SJCRH30 (cell line): ENCODE results near the gene PPIP5K2. TPM values are rescaled to one million over a fixed set of nuclear protein-coding genes. Genes with fewer than 3 reads are reported as not detected.

Experiments
- DNase-seq, 2 experiments: peaks; one replicate each; pipeline ENCODE4 v3.0.0-alpha.2; 2015 to 2020
- H3K27ac ChIP-seq: fragments of 250-450 bp; sonication (Bioruptor Pico); 2 replicates; pipeline ENCODE4 v1.5.1; 2020; ENCODE audit warnings: mild to moderate bottlenecking, moderate library complexity
- H3K27me3 ChIP-seq: fragments of 250-450 bp; sonication (Bioruptor Pico); 2 replicates; pipeline ENCODE4 v1.5.1; 2020; ENCODE audit warnings: mild to moderate bottlenecking, moderate library complexity
- H3K36me3 ChIP-seq: fragments of 250-450 bp; sonication (Bioruptor Pico); 2 replicates; pipeline ENCODE4 v1.5.1; 2020; ENCODE audit warnings: mild to moderate bottlenecking, moderate library complexity
- H3K4me1 ChIP-seq: fragments of 250-450 bp; sonication (Bioruptor Pico); 2 replicates; pipeline ENCODE4 v1.5.1; 2020; ENCODE audit warnings: mild to moderate bottlenecking, moderate library complexity
- H3K4me3 ChIP-seq: fragments of 250-450 bp; sonication (Bioruptor Pico); 2 replicates; pipeline ENCODE4 v1.5.1; 2020; ENCODE audit warnings: mild to moderate bottlenecking, moderate library complexity
- H3K9me3 ChIP-seq: fragments of 250-450 bp; sonication (Bioruptor Pico); replicated peaks from 2 replicates; pipeline ENCODE4 v1.5.1; 2020; ENCODE audit warnings: mild to moderate bottlenecking, moderate library complexity
- total RNA-seq: library from RNA; depleted of rRNA; stranded (reverse); fragments of >200 nt; shearing (Covaris generic); gene quantifications from 2 replicates; pipeline ENCODE4 v1.2.3, GENCODE V29; 2014

Gene PPIP5K2
- total RNA-seq, 1 experiment from 2014 or later, result 53.5 TPM

GRCh38 chr5:103110403-103110802 lies 9.7 kb upstream of the PPIP5K2 start:
- H3K4me1 ChIP-seq, result peaks cover 8% of the 10 kb centered on the region
- no peak overlapping the region for H3K27ac ChIP-seq
- H3K4me3 ChIP-seq, result no peak overlapping the region
- no peaks in the 10 kb centered on the region for H3K9me3 ChIP-seq
- DNase-seq, result no peak
- H3K36me3 ChIP-seq, result 0 out of 2 replicates have a peak, but pooled peaks cover 4% of the 10 kb centered on the region
- H3K27me3 ChIP-seq, result no peaks in the 10 kb centered on the region

- Histone ChIP-seq H3K36me3 (no peaks in the 10 kb centered on the region), H3K9me3 (no peaks in the 10 kb centered on the region), H3K4me3 (no peak overlapping the region), H3K4me1 (peaks cover 8% of the 10 kb centered on the region), H3K27ac (no peak overlapping the region), H3K27me3 (no peaks in the 10 kb centered on the region)
- DNase-seq, result no peak
Observed at GRCh38 chr5:103111468-103111867, 8.6 kb upstream of the PPIP5K2 start.

- no peaks in the 10 kb centered on the region for H3K9me3 ChIP-seq
- no peak for DNase-seq
- no peak overlapping the region for H3K4me3 ChIP-seq
- H3K4me1 ChIP-seq, result peaks cover 8% of the 10 kb centered on the region
- H3K36me3 ChIP-seq, result no peaks in the 10 kb centered on the region
- no peaks in the 10 kb centered on the region for H3K27me3 ChIP-seq
- H3K27ac ChIP-seq, result no peak overlapping the region
Observed at GRCh38 chr5:103112910-103113309, 7.2 kb upstream of the PPIP5K2 start.

- no peaks in the 10 kb centered on the region for H3K36me3 ChIP-seq
- peak in 1 of 2 experiments; percentile 12 for DNase-seq
- no peaks in the 10 kb centered on the region for H3K9me3 ChIP-seq
- no peak overlapping the region for H3K27ac ChIP-seq
- H3K4me3 ChIP-seq, result no peak overlapping the region
- H3K4me1 ChIP-seq, result peaks cover 8% of the 10 kb centered on the region
- H3K27me3 ChIP-seq, result no peaks in the 10 kb centered on the region
Observed at GRCh38 chr5:103114440-103114839, 5.7 kb upstream of the PPIP5K2 start.

GRCh38 chr5:103117471-103117991 lies 2.6 kb upstream of the PPIP5K2 start:
- Histone ChIP-seq H3K27ac (no peak overlapping the region; the same call in 1 of the 2 replicates), H3K27me3 (no peaks in the 10 kb centered on the region), H3K4me1 (peaks cover 8% of the 10 kb centered on the region), H3K36me3 (no peaks in the 10 kb centered on the region), H3K9me3 (no peaks in the 10 kb centered on the region), H3K4me3 (no peak overlapping the region)
- no peak for DNase-seq

- peak overlapping the region; percentile 74 for H3K4me3 ChIP-seq
- H3K36me3 ChIP-seq, result no peaks in the 10 kb centered on the region
- no peaks in the 10 kb centered on the region for H3K27me3 ChIP-seq
- peak in 1 of 2 experiments; percentile 42 for DNase-seq
- H3K27ac ChIP-seq, result peak overlapping the region; percentile 88
- H3K9me3 ChIP-seq, result no peaks in the 10 kb centered on the region
- H3K4me1 ChIP-seq, result peaks cover 7% of the 10 kb centered on the region
Observed at GRCh38 chr5:103119070-103119764, 884 bp upstream of the PPIP5K2 start.

GRCh38 chr5:103120607-103121200 lies 603 bp downstream of the PPIP5K2 start:
- no peaks in the 10 kb centered on the region for H3K27me3 ChIP-seq
- H3K36me3 ChIP-seq, result no peaks in the 10 kb centered on the region
- H3K9me3 ChIP-seq, result no peaks in the 10 kb centered on the region
- peak overlapping the region; percentile 74 for H3K4me3 ChIP-seq
- peak overlapping the region; percentile 88 for H3K27ac ChIP-seq
- DNase-seq, result peak; percentile 19 to 38
- H3K4me1 ChIP-seq, result no peaks in the 10 kb centered on the region

GRCh38 chr5:103122242-103122641 lies 2.1 kb downstream of the PPIP5K2 start:
- Histone ChIP-seq H3K9me3 (no peaks in the 10 kb centered on the region), H3K4me3 (no peak overlapping the region), H3K27ac (no peak overlapping the region), H3K27me3 (no peaks in the 10 kb centered on the region), H3K36me3 (no peaks in the 10 kb centered on the region), H3K4me1 (no peaks in the 10 kb centered on the region)
- no peak for DNase-seq

- no peak overlapping the region for H3K4me3 ChIP-seq
- peaks cover 4% of the 10 kb centered on the region; the same call in 1 of the 2 replicates for H3K36me3 ChIP-seq
- no peaks in the 10 kb centered on the region for H3K27me3 ChIP-seq
- no peaks in the 10 kb centered on the region for H3K4me1 ChIP-seq
- no peak for DNase-seq
- H3K9me3 ChIP-seq, result no peaks in the 10 kb centered on the region
- no peak overlapping the region for H3K27ac ChIP-seq
Observed at GRCh38 chr5:103126557-103126956, 6.5 kb downstream of the PPIP5K2 start.

- no peaks in the 10 kb centered on the region for H3K9me3 ChIP-seq
- no peak overlapping the region for H3K4me3 ChIP-seq
- DNase-seq, result no peak
- no peaks in the 10 kb centered on the region for H3K4me1 ChIP-seq
- peaks cover 8% of the 10 kb centered on the region; the same call in 1 of the 2 replicates for H3K36me3 ChIP-seq
- no peak overlapping the region for H3K27ac ChIP-seq
- H3K27me3 ChIP-seq, result no peaks in the 10 kb centered on the region
Observed at GRCh38 chr5:103127292-103127817, 7.3 kb downstream of the PPIP5K2 start.

GRCh38 chr5:103128202-103128601 lies 8.1 kb downstream of the PPIP5K2 start:
- Histone ChIP-seq H3K27ac (no peak overlapping the region), H3K4me1 (no peaks in the 10 kb centered on the region), H3K4me3 (no peak overlapping the region), H3K9me3 (no peaks in the 10 kb centered on the region), H3K27me3 (no peaks in the 10 kb centered on the region), H3K36me3 (peaks cover 10% of the 10 kb centered on the region; the same call in 1 of the 2 replicates)
- DNase-seq, result no peak

GRCh38 chr5:103132684-103133083 lies 12.6 kb downstream of the PPIP5K2 start:
- DNase-seq, result no peak
- Histone ChIP-seq H3K9me3 (no peaks in the 10 kb centered on the region), H3K4me1 (no peaks in the 10 kb centered on the region), H3K4me3 (no peak overlapping the region), H3K27me3 (no peaks in the 10 kb centered on the region), H3K27ac (no peak overlapping the region), H3K36me3 (peaks cover 13% of the 10 kb centered on the region)

- DNase-seq, result no peak
- peaks cover 13% of the 10 kb centered on the region for H3K36me3 ChIP-seq
Observed at GRCh38 chr5:103133231-103133630, 13.1 kb downstream of the PPIP5K2 start.

GRCh38 chr5:103135461-103135860 lies 15.4 kb downstream of the PPIP5K2 start:
- Histone ChIP-seq H3K9me3 (no peaks in the 10 kb centered on the region), H3K4me3 (no peak overlapping the region), H3K27ac (no peak overlapping the region), H3K36me3 (peaks cover 13% of the 10 kb centered on the region), H3K4me1 (no peaks in the 10 kb centered on the region), H3K27me3 (no peaks in the 10 kb centered on the region)
- DNase-seq, result no peak

More at GRCh38 chr5:103133231-103133630, 13.1 kb downstream of the PPIP5K2 start:
- Histone ChIP-seq H3K4me3 (no peak overlapping the region), H3K27ac (no peak overlapping the region), H3K9me3 (no peaks in the 10 kb centered on the region), H3K4me1 (no peaks in the 10 kb centered on the region), H3K27me3 (no peaks in the 10 kb centered on the region)

GRCh38 chr5:103138202-103138690 lies 18.1 kb downstream of the PPIP5K2 start:
- H3K27me3 ChIP-seq, result no peaks in the 10 kb centered on the region
- H3K27ac ChIP-seq, result no peak overlapping the region
- no peaks in the 10 kb centered on the region for H3K9me3 ChIP-seq
- DNase-seq, result no peak
- no peak overlapping the region for H3K4me3 ChIP-seq
- peaks cover 9% of the 10 kb centered on the region for H3K36me3 ChIP-seq
- no peaks in the 10 kb centered on the region for H3K4me1 ChIP-seq
